ENCODE data around the gene RUNX1.

RUNX1 gene

DNA sequence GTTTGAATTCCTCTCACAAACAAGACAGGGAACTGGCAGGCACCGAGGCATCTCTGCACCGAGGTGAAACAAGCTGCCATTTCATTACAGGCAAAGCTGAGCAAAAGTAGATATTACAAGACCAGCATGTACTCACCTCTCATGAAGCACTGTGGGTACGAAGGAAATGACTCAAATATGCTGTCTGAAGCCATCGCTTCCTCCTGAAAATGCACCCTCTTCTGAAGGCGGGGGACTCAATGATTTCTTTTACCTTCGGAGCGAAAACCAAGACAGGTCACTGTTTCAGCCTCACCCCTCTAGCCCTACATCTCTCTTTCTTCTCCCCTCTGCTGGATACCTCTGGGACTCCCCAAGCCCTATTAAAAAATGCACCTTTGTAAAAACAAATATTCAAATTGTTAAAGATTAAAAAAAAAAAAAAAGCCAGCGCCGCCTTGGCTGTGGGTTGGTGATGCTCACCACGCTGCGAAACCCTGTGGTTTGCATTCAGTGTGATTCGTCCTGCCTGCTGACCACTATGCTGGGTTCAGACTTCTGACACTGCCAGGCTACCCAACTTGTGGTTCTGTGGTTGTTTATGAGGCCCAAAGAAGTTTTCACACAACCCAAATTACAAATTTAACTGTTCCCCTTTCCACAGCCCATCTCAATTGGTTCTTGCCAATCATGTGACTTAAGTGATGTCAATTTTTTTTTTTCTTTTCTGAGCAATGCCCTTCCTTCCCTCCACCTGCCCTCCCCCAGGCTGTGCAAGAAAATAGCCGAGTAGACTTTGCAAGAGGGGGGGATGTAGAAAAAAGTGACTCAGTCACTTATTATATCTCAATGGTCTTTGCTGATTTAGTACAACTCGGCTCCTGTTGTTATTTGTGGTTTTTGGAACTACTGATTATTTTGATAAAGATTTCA lies at the start of gene RUNX1:
Gene RUNX1, minus strand, starts transcription at position 597 of the 912 bp plus-strand sequence.
- DNase-seq: no peak

GRCh38 chr21:35097525-35097924 lies 48.4 kb upstream of the RUNX1 start:
- no peak for DNase-seq

DNA sequence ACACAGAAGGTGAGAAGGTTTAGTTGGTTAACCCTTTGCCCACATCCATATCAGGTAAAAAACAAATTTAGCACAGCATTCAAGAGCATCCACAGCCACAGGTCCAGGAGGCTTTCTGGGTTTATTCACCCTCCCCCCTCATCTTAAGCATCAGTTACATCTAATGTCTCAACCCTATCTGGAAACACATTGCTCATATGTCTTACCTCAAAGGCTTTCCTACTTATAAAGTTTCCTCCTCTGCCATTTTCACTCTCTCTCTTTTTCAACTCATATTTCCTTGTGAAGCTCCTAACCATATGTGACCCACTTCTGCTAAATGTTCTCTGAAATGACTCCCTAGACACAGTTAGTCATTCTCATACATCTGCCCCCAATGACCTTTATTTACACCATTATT lies 47.9 kb upstream of the RUNX1 start:
- DNase-seq: no peak

DNA sequence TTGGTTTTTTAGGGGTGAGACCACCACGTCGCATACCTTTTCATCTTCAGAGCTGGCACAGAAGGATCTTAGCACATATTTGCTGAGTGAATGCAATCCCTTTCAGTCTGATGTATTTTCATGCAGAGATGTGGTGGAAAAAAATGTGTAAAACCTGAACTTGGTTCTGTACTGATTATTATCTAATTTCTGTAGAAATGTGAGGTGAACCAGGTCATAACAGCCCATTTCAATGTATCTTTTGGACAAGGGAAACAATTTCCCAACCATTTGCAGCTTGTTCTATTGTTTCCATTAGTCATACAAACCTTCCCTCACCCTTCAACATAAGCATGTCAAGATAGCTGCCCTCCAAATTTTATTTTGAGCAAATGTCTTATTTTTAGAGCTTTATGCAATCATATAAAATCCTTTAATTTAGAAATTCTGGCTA lies 46.8 kb upstream of the RUNX1 start:
- DNase-seq: no peak

DNA sequence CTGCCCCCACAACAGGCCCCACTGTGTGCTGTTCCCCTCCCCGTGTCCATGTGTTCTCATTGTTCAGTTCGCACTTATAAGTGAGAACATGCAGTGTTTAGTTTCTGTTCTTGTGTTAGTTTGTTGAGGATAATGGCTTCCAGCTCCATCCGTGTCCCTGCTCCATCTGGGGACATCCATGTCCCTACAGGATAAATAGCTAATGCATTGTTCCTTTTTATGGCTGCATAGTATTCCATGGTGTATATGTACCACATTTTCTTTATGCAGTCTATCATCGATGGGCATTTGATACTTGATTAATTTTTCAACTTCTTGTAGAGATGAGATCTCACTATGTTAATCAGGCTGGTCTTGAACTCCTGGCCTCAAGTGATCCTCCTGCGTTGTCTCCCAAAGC lies 44.4 kb upstream of the RUNX1 start:
- DNase-seq: no peak

DNA sequence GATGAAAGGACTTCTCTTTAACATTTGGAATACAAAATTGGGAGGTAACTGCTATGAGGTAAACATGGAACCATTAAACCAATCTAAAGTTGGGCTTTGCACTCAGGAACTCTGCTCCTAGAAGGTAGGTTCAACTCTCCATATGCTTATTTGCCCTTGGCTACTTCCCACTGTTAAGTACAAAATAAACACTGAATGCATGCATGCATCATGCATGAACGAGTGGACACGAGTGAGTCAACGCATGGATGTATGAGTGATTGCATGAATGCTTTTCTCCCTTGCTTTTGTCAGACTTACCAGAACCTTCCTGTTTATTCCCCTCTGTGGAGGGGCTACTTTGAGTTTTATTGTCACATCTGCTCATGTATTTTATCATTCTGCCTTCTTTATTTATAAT lies 42.4 kb upstream of the RUNX1 start:
- no peak for DNase-seq

GRCh38 chr21:35090403-35090802 lies 41.3 kb upstream of the RUNX1 start:
- no peak for DNase-seq

DNA sequence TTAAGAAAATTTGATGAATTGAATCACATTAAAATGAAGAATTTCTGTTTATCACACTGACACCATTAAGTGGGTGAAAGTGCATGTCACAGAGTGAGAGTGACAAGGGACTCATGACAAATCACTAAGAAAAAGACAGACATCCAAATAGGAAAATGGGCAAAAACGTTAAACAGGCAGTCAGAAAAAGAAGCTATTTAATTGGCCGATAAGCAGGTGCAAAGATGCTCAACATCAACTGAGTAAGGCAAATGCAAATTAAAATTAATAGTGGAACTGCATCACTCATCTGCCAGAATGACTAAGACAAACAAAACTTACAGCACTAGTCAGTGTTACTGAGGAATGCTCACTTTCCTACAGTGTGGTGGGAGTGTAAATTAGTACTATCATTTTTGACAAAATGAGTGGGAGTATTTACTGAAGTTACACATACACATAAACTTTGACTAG lies 39.2 kb upstream of the RUNX1 start:
- no peak for DNase-seq

- no peak for DNase-seq
Measured at GRCh38 chr21:35086357-35086756, 37.3 kb upstream of the RUNX1 start.

DNA sequence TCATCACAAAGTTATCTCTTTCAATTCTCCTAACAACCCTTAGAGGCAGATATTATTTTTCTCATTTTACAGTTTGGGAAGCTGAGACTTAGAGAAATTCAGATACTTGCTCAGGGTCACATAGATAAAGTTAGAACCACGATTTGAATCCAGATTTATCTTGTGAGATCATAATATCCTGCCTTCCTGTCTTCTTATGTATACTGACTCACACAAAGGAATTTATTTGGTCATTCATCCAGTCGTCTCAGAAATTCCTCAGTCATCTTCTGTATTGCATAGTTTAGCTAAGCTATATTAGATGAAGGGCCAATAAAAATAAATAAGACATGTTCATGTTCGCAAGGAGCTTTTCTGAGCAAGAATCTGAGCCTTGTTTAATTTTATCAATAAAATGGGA lies 35.8 kb upstream of the RUNX1 start:
- DNase-seq: no peak

DNA sequence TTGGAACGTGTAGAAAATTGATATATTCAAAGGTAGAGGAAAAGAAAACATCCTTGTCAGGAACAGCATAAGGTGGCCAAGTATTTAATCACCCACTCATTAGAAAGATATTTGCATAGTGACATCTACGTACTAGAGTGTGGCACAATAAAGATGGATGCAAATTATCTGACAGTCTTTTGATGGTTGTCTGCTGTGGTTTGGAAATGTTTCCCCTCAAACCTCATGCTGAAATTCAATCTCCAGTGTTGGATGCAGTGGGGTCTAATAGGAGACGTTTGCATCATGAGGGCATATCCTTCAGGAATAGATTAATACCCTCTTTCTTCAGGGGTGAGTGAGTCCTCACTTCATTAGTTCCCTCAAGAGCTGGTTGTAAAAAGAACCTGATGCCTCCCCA lies 34.1 kb upstream of the RUNX1 start:
- no peak for DNase-seq

- DNase-seq: no peak
Measured at GRCh38 chr21:35081861-35082260, 32.8 kb upstream of the RUNX1 start.

DNA sequence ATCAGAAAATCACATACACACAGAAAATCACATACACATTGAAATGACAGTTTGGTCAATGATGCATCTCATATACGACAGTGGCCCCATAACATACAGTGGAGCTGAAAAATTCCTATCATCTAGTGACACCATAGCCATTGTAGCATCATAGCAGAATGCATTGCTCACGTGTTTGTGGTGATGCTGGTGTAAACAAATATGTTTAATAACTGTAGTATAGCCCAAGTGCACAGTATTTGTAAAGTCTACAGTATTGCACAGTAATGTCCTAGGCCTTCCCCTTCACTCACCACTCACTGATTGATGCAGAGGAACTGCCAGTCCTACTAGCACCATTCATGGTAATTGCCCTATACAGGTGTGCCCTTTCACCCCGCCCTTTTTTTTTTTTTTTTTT lies 30.1 kb upstream of the RUNX1 start:
- no peak for DNase-seq

GRCh38 chr21:35077975-35078374 lies 28.9 kb upstream of the RUNX1 start:
- DNase-seq: no peak

- DNase-seq: no peak
Measured at GRCh38 chr21:35077466-35077865, 28.4 kb upstream of the RUNX1 start.

- no peak for DNase-seq
Measured at GRCh38 chr21:35075546-35075945, 26.4 kb upstream of the RUNX1 start.

GRCh38 chr21:35072960-35073359 lies 23.9 kb upstream of the RUNX1 start:
- DNase-seq: no peak

DNA sequence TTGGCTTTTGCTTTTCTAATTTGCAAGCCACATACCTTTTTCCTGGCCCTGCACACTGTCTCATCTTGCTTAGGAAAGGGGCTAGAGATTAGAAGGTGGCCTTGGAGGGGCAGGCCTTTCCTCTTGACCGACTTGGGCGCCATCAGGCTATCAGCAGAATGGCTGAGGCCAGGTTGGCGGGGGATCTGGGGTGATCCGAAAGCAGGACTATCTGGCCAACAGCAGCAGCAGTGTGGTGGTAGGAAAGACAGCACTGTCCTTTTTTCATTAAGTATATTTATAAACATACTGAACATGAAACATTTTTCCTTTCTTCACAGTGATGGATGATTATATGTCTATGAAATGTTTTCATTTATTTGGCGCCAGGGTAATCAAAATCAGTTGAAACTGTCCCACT lies 23.5 kb upstream of the RUNX1 start:
- no peak for DNase-seq

DNA sequence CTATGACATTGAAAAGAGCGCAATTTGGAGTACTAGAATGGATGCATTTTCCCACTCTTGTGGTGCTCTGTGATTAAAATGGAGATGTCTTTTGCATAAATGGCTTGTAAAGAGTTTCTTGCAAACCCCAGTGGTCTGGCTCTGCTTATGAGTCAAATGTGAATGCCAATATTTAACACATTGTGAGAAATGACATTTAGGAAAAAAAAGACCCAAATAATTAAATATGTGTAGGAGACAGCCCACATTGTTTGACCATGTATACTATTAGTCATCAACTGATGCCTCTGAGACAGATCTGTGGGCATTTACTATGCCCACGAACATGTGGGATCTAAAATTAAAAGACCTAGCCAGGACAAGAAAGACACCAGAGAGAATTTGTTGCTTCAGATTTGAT lies 22.2 kb upstream of the RUNX1 start:
- no peak for DNase-seq

GRCh38 chr21:35070436-35070835 lies 21.3 kb upstream of the RUNX1 start:
- no peak for DNase-seq

- DNase-seq: no peak
Measured at GRCh38 chr21:35066824-35067223, 17.7 kb upstream of the RUNX1 start.

- DNase-seq: no peak
Measured at GRCh38 chr21:35063428-35064172, 14.5 kb upstream of the RUNX1 start.

DNA sequence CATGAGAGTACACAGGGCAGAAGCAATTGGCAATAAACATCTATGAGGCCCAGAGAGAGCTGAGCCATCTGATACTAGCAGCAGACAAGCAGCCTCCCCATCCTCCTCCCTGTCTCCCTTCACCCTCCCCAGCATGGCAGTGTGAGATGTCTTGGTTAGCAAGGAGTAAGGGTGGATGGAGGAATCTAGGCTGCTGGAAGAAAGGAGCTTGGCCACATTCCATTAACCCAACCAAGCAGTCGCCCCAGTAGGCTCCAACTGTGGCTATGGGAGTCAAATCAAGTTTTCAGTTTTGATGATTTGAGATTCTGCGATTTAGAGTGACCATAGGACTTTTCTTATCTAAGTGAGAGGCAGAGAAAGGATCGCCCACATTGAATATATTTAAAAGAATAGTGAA lies 12.9 kb upstream of the RUNX1 start:
- no peak for DNase-seq

DNA sequence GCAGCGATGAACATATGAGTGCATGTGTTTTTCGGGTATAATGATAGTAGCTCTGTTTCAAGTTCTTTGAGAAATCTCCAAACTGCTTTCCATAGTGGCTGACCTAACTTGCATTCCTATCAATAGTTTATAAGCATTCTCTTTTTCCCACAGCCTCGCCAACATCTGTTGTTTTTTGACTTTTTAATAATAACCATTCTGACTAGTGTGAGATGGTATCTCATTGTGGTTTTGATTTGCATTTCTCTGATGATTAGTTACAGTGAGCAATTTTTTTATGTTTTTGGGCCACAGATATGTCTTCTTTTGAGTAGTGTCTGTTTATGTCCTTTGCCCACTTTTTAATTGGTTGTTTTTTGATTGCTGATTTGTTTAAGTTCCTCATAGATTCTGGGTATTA lies 10.6 kb upstream of the RUNX1 start:
- DNase-seq: no peak
